Fibroblast of lung (primary cell): ENCODE measurements around the gene B2M.

Experiments used
- CTCF ChIP-seq, 2 donors: IDR thresholded peaks in 1 of 2; conservative IDR thresholded peaks in 1 of 2; 1 replicate in 1 of 2; 2 replicates in 1 of 2; pipeline ENCODE4 v1.5.1; 2011 to 2012; ENCODE audit warnings: low read length in 2 of 2, control low read depth in 1 of 2, inconsistent platforms in 1 of 2, low read depth in 1 of 2, mild to moderate bottlenecking in 1 of 2
- EZH2 ChIP-seq: IDR thresholded peaks from 2 replicates; pipeline ENCODE4 v1.5.1; 2012; ENCODE audit warnings: low read length, control low read depth, mild to moderate bottlenecking; ENCODE audit errors: missing control alignments

- TF ChIP-seq CTCF (conservative IDR thresholded peaks at IDR 0.05 in 1 of 2, IDR thresholded peaks at IDR 0.05 in 1 of 2; ENCODE audit: low read depth in 1 of 2, low read length in 2 of 2) = no peak
- no peak for TF ChIP-seq EZH2
These were observed 41.0 kb upstream of the B2M start for GRCh38 chr15:44670087-44670950.
